ENCODE data around the gene TULP4. TPM values are rescaled to one million over a fixed set of nuclear protein-coding genes. Genes with fewer than 3 reads are reported as not detected.

TULP4 gene
- total RNA-seq, 4 donors from 2014 or later, result 77.4 to 364 (median 129) TPM

GRCh38 chr6:158438226-158438625 lies 126.0 kb downstream of the TULP4 start:
- intact Hi-C loops (cut with DNase I; ENCODE audit: low total_unique reads), result no loop called here

GRCh38 chr6:158439255-158439654 lies 127.0 kb downstream of the TULP4 start:
- no peak for DNase-seq
- TF ChIP-seq POLR2A (IDR thresholded peaks at IDR 0.05) (no peak), CTCF (IDR thresholded peaks at IDR 0.05) (no peak)
- no peak overlapping the region for H3K4me3 ChIP-seq
- H3K9me3 ChIP-seq, result no peaks in the 10 kb centered on the region
- H3K4me1 ChIP-seq, result peaks cover 0 to 7% of the 10 kb centered on the region in 2 donors
- H3K27ac ChIP-seq, result no peak overlapping the region
- intact Hi-C loops (cut with DNase I; ENCODE audit: low total_unique reads), result no loop called here
- no peaks in the 10 kb centered on the region for H3K27me3 ChIP-seq
- no peaks in the 10 kb centered on the region for H3K36me3 ChIP-seq

More at GRCh38 chr6:158438226-158438625, 126.0 kb downstream of the TULP4 start:
- DNase-seq, result no peak
- H3K27me3 ChIP-seq, result no peaks in the 10 kb centered on the region
- H3K36me3 ChIP-seq, result no peaks in the 10 kb centered on the region
- peaks cover 0 to 7% of the 10 kb centered on the region in 2 donors for H3K4me1 ChIP-seq
- H3K27ac ChIP-seq, result no peak overlapping the region
- H3K9me3 ChIP-seq, result no peaks in the 10 kb centered on the region
- H3K4me3 ChIP-seq, result no peak overlapping the region
- TF ChIP-seq POLR2A (IDR thresholded peaks at IDR 0.05), result no peak
- no peak for TF ChIP-seq CTCF (IDR thresholded peaks at IDR 0.05)

GRCh38 chr6:158441716-158442215 lies 129.5 kb downstream of the TULP4 start:
- Histone ChIP-seq H3K4me1 (peaks cover 0 to 7% of the 10 kb centered on the region in 2 donors), H3K27me3 (no peaks in the 10 kb centered on the region), H3K9me3 (no peaks in the 10 kb centered on the region), H3K4me3 (no peak overlapping the region), H3K36me3 (no peaks in the 10 kb centered on the region), H3K27ac (peak overlapping the region; percentile 64 to 67)
- DNase-seq, result peak; percentile 60 to 73
- intact Hi-C loops (cut with DNase I; ENCODE audit: low total_unique reads), result no loop called here
- no peak for TF ChIP-seq CTCF (IDR thresholded peaks at IDR 0.05)
- no peak for TF ChIP-seq POLR2A (IDR thresholded peaks at IDR 0.05)

GRCh38 chr6:158442306-158442705 lies 130.0 kb downstream of the TULP4 start:
- TF ChIP-seq POLR2A (IDR thresholded peaks at IDR 0.05) (no peak), CTCF (IDR thresholded peaks at IDR 0.05) (no peak)
- H3K36me3 ChIP-seq, result no peaks in the 10 kb centered on the region
- DNase-seq, result no peak
- no peaks in the 10 kb centered on the region for H3K27me3 ChIP-seq
- H3K9me3 ChIP-seq, result no peaks in the 10 kb centered on the region
- H3K27ac ChIP-seq, result peak overlapping the region; percentile 64 to 67
- intact Hi-C loops (cut with DNase I; ENCODE audit: low total_unique reads), result no loop called here
- peaks cover 0 to 7% of the 10 kb centered on the region in 2 donors for H3K4me1 ChIP-seq
- H3K4me3 ChIP-seq, result no peak overlapping the region

- DNase-seq, result no peak
- no peak overlapping the region for H3K27ac ChIP-seq
- H3K36me3 ChIP-seq, result no peaks in the 10 kb centered on the region
- H3K27me3 ChIP-seq, result no peaks in the 10 kb centered on the region
- no peak overlapping the region for H3K4me3 ChIP-seq
- no peaks in the 10 kb centered on the region for H3K9me3 ChIP-seq
- peaks cover 0 to 4% of the 10 kb centered on the region in 2 donors for H3K4me1 ChIP-seq
- TF ChIP-seq CTCF (IDR thresholded peaks at IDR 0.05) (no peak), POLR2A (IDR thresholded peaks at IDR 0.05) (no peak)
- intact Hi-C loops (cut with DNase I; ENCODE audit: low total_unique reads), result no loop called here
These were observed 133.3 kb downstream of the TULP4 start for GRCh38 chr6:158445426-158446085.

Data from uterus (tissue), 4 donors.